ENCODE results near the gene RTN3. TPM values are rescaled to one million over a fixed set of nuclear protein-coding genes. Genes with fewer than 3 reads are reported as not detected.

RTN3 gene
- total RNA-seq, 1 donor from 2014 or later: 88.5 TPM

DNA sequence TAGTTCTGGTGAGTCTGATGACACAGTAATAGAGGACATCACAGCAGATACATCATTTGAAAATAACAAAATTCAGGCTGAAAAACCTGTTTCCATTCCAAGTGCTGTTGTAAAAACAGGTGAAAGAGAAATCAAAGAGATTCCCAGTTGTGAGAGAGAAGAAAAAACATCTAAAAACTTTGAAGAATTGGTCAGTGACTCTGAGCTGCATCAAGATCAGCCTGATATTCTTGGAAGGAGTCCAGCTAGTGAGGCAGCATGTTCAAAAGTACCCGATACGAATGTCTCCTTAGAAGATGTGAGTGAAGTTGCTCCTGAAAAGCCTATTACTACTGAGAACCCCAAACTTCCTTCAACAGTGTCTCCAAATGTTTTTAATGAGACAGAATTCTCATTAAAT lies 38.7 kb downstream of the RTN3 start:
- no peaks in the 10 kb centered on the region for H3K36me3 Mint-ChIP-seq (ENCODE audit: low read depth)
- H3K27me3 Mint-ChIP-seq (ENCODE audit: low read depth): no peaks in the 10 kb centered on the region
- H3K4me1 Mint-ChIP-seq (ENCODE audit: low read depth): peaks cover 10% of the 10 kb centered on the region
- no peak overlapping the region for H3K27ac Mint-ChIP-seq (ENCODE audit: unreplicated experiment)
- TF ChIP-seq, protein P1, sequence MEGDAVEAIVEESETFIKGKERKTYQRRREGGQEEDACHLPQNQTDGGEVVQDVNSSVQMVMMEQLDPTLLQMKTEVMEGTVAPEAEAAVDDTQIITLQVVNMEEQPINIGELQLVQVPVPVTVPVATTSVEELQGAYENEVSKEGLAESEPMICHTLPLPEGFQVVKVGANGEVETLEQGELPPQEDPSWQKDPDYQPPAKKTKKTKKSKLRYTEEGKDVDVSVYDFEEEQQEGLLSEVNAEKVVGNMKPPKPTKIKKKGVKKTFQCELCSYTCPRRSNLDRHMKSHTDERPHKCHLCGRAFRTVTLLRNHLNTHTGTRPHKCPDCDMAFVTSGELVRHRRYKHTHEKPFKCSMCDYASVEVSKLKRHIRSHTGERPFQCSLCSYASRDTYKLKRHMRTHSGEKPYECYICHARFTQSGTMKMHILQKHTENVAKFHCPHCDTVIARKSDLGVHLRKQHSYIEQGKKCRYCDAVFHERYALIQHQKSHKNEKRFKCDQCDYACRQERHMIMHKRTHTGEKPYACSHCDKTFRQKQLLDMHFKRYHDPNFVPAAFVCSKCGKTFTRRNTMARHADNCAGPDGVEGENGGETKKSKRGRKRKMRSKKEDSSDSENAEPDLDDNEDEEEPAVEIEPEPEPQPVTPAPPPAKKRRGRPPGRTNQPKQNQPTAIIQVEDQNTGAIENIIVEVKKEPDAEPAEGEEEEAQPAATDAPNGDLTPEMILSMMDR (IDR thresholded peaks at IDR 0.05): no peak
- H3K4me3 Mint-ChIP-seq (ENCODE audit: unreplicated experiment): no peak overlapping the region
- no peak for DNase-seq (ENCODE audit: low spot score)
- H3K9me3 Mint-ChIP-seq (ENCODE audit: low read depth): no peaks in the 10 kb centered on the region

DNA sequence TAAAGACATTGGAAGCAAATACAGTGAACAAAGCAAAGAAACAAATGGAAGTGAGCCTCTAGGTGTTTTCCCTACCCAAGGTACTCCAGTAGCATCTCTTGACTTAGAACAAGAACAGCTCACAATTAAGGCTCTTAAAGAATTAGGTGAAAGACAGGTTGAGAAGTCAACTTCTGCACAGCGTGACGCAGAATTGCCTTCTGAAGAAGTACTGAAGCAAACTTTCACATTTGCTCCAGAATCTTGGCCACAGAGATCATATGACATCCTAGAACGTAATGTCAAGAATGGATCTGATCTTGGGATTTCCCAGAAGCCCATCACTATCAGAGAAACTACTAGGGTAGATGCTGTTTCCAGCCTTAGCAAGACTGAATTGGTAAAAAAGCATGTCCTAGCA lies 39.3 kb downstream of the RTN3 start:
- no peaks in the 10 kb centered on the region for H3K9me3 Mint-ChIP-seq (ENCODE audit: low read depth)
- no peak for DNase-seq (ENCODE audit: low spot score)
- TF ChIP-seq, protein P1 (IDR thresholded peaks at IDR 0.05): no peak
- H3K36me3 Mint-ChIP-seq (ENCODE audit: low read depth): no peaks in the 10 kb centered on the region
- H3K4me3 Mint-ChIP-seq (ENCODE audit: unreplicated experiment): no peak overlapping the region
- H3K4me1 Mint-ChIP-seq (ENCODE audit: low read depth): peaks cover 10% of the 10 kb centered on the region
- no peak overlapping the region for H3K27ac Mint-ChIP-seq (ENCODE audit: unreplicated experiment)
- H3K27me3 Mint-ChIP-seq (ENCODE audit: low read depth): no peaks in the 10 kb centered on the region

DNA sequence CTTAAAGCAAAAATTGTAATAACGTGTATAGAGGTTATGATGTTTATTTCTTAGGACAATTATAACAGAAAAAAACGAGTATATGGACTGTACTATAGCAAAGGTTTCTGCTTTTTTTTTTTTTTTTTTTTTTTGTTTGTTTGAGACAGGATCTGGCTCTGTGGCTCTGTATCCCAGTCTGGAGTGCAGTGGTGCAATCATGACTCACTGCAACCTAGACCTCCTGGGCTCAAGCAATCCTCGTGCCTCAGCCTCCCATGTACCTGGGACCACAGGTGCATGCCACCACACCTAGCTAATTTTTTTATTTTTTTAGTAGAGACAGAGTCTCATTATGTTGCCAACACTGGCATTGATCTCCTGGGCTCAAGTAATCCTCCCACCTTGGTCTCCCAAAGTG lies 48.0 kb downstream of the RTN3 start:
- Mint-ChIP-seq H3K4me3 (ENCODE audit: unreplicated experiment) (no peak overlapping the region), H3K27me3 (ENCODE audit: low read depth) (no peaks in the 10 kb centered on the region), H3K9me3 (ENCODE audit: low read depth) (no peaks in the 10 kb centered on the region), H3K36me3 (ENCODE audit: low read depth) (no peaks in the 10 kb centered on the region), H3K4me1 (ENCODE audit: low read depth) (peaks cover 7% of the 10 kb centered on the region), H3K27ac (ENCODE audit: unreplicated experiment) (no peak overlapping the region)
- TF ChIP-seq, protein P1 (IDR thresholded peaks at IDR 0.05): no peak
- no peak for DNase-seq (ENCODE audit: low spot score)

DNA sequence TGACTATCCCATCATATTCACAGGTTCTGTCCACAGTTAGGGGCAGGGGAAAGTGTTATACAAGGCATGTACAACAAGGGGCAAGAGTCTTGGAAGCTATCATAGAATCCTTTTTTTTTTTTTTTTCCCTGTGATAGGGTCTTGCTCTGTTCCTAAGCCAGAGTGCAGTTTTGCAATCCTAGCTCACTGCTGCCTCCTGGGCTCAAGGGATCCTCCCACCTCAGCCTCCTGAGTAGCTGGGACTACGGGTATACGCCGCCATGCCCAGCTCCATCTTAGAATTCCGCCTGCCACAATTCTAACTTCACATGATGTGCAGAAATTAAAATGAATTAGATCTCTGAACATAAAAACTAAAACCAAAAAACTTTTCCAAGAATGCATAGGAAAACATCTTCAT lies 55.6 kb downstream of the RTN3 start:
- Mint-ChIP-seq H3K9me3 (ENCODE audit: low read depth) (no peaks in the 10 kb centered on the region), H3K27me3 (ENCODE audit: low read depth) (no peaks in the 10 kb centered on the region), H3K4me3 (ENCODE audit: unreplicated experiment) (no peak overlapping the region), H3K36me3 (ENCODE audit: low read depth) (peaks cover 1% of the 10 kb centered on the region), H3K4me1 (ENCODE audit: low read depth) (peaks cover 14% of the 10 kb centered on the region), H3K27ac (ENCODE audit: unreplicated experiment) (no peak overlapping the region)
- no peak for DNase-seq (ENCODE audit: low spot score)
- TF ChIP-seq, protein P1 (IDR thresholded peaks at IDR 0.05): no peak

DNA sequence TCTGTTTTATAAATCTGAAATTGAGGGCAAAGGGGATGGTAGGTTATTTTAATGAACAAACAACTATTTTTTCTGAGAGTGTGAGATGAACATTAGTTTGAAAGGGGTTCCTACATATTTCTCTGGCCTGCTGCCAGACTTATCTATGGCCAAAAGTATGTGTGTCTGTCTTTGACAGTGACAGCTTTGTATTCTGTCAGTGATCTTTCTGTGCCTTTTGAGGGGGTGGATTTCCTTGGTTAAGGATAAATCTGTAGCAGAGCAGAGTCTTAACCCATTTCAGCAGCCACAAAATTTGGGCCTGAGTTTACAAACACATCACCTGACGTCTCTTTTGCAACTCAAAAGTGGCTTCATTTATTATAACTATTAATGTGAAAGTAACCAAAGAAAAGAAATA lies 56.4 kb downstream of the RTN3 start:
- no peaks in the 10 kb centered on the region for H3K9me3 Mint-ChIP-seq (ENCODE audit: low read depth)
- peaks cover 1% of the 10 kb centered on the region for H3K36me3 Mint-ChIP-seq (ENCODE audit: low read depth)
- peaks cover 14% of the 10 kb centered on the region for H3K4me1 Mint-ChIP-seq (ENCODE audit: low read depth)
- H3K4me3 Mint-ChIP-seq (ENCODE audit: unreplicated experiment): no peak overlapping the region
- TF ChIP-seq, protein P1 (IDR thresholded peaks at IDR 0.05): no peak
- no peak for DNase-seq (ENCODE audit: low spot score)
- H3K27ac Mint-ChIP-seq (ENCODE audit: unreplicated experiment): peak overlapping the region; percentile 18
- no peaks in the 10 kb centered on the region for H3K27me3 Mint-ChIP-seq (ENCODE audit: low read depth)
